ENCODE measurements around the gene ICAM5.
A peak's percentile ranks its signal among the peaks of the same experiment; 100 is the strongest.

The ICAM5 gene

GRCh38 chr19:10290357-10290875 is 664 bp downstream of the ICAM5 start:
- peak overlapping the region; percentile 41 for H3K4me3 ChIP-seq (ENCODE audit: low read depth, low read length)

- H3K4me3 ChIP-seq (ENCODE audit: low read depth, low read length) = peak overlapping the region; percentile 31
Measured at GRCh38 chr19:10290876-10291553, 1.3 kb downstream of the ICAM5 start.

- H3K4me3 ChIP-seq (ENCODE audit: low read depth, low read length) = no peak overlapping the region
Measured at GRCh38 chr19:10291554-10292205, 1.9 kb downstream of the ICAM5 start.

GRCh38 chr19:10292206-10292788 is 2.5 kb downstream of the ICAM5 start:
- peak overlapping the region; percentile 28 for H3K4me3 ChIP-seq (ENCODE audit: low read depth, low read length)

GRCh38 chr19:10292789-10293636 is 3.3 kb downstream of the ICAM5 start:
- H3K4me3 ChIP-seq (ENCODE audit: low read depth, low read length) = peak overlapping the region; percentile 28

- no peak overlapping the region for H3K4me3 ChIP-seq (ENCODE audit: low read depth, low read length)
Measured at GRCh38 chr19:10293637-10294367, 4.0 kb downstream of the ICAM5 start.

- H3K4me3 ChIP-seq (ENCODE audit: low read depth, low read length) = no peak overlapping the region
Measured at GRCh38 chr19:10294368-10294697, 4.6 kb downstream of the ICAM5 start.

- H3K4me3 ChIP-seq (ENCODE audit: low read depth, low read length) = no peak overlapping the region
Measured at GRCh38 chr19:10295305-10295846, 5.6 kb downstream of the ICAM5 start.

GRCh38 chr19:10295847-10296591 is 6.3 kb downstream of the ICAM5 start:
- H3K4me3 ChIP-seq (ENCODE audit: low read depth, low read length) = no peak overlapping the region

- H3K4me3 ChIP-seq (ENCODE audit: low read depth, low read length) = no peak overlapping the region
Measured at GRCh38 chr19:10299545-10300458, 10.1 kb downstream of the ICAM5 start.

GRCh38 chr19:10305139-10305806 is 15.5 kb downstream of the ICAM5 start:
- no peak overlapping the region for H3K4me3 ChIP-seq (ENCODE audit: low read depth, low read length)

GRCh38 chr19:10306327-10306726 is 16.6 kb downstream of the ICAM5 start:
- no peak overlapping the region for H3K4me3 ChIP-seq (ENCODE audit: low read depth, low read length)

- H3K4me3 ChIP-seq (ENCODE audit: low read depth, low read length) = no peak within 1 kb of the TSS
Measured at GRCh38 chr19:10309423-10309822, 19.7 kb downstream of the ICAM5 start, which contains the start of gene ZGLP1. Gene ZGLP1, minus strand, starts transcription at chr19:10309815.

- peak within 1 kb of the TSS; percentile 84 for H3K4me3 ChIP-seq (ENCODE audit: low read depth, low read length)
Measured at GRCh38 chr19:10315335-10316214, 25.8 kb downstream of the ICAM5 start, which contains the start of gene FDX2. Gene FDX2, minus strand, starts transcription at chr19:10316015. Its CDS starts 19 bp downstream, at chr19:10315996.

GRCh38 chr19:10316229-10317044 is 26.7 kb downstream of the ICAM5 start:
- no peak overlapping the region for H3K4me3 ChIP-seq (ENCODE audit: low read depth, low read length)

All from iPS-11a (cell line).